Thyroid gland (tissue), 4 donors: ENCODE data around the gene RRAGB. TPM values are rescaled to one million over a fixed set of nuclear protein-coding genes. Genes with fewer than 3 reads are reported as not detected.
"Not testable (repeated sequence)": the region's sequence is repeated elsewhere in the genome, so short reads cannot be mapped to it uniquely, and the experiment has no call there.

Experiments
- DNase-seq, 2 donors: peaks; one replicate each; pipeline ENCODE4 v3.0.0-alpha.2; 2019
- H3K27ac ChIP-seq, 3 donors: fragments of 200-600 bp; sonication (generic); 1 replicate in 2 of 3; 2 replicates in 1 of 3; pipeline ENCODE4 v1.5.1; 2016 to 2019; ENCODE audit warnings: mild to moderate bottlenecking in 1 of 3, moderate library complexity in 1 of 3
- H3K27me3 ChIP-seq: fragments of 200-600 bp; sonication (generic); one replicate; pipeline ENCODE4 v1.5.1; 2019
- H3K36me3 ChIP-seq, 2 donors: fragments of 200-600 bp; sonication (generic); one replicate each; pipeline ENCODE4 v1.5.1; 2016 to 2019
- H3K4me1 ChIP-seq, 2 donors: fragments of 200-600 bp; sonication (generic); one replicate each; pipeline ENCODE4 v1.5.1; 2017 to 2019
- H3K4me3 ChIP-seq, 3 donors: fragments of 200-600 bp; sonication (generic); replicated peaks in 1 of 3; 1 replicate in 2 of 3; 2 replicates in 1 of 3; pipeline ENCODE4 v1.5.1; 2016; ENCODE audit warnings: mild to moderate bottlenecking in 1 of 3
- H3K9me3 ChIP-seq: fragments of 200-600 bp; sonication (generic); one replicate; pipeline ENCODE4 v1.5.1; 2017
- POLR2A ChIP-seq, 2 donors: fragments of 450-650 bp; IDR thresholded peaks; one replicate each; pipeline ENCODE4 v1.6.1; 2017; ENCODE audit warnings: antibody characterized with exemption in 2 of 2, mild to moderate bottlenecking in 2 of 2, moderate library complexity in 1 of 2
- WGBS, 2 donors: methylation state at CpG; one replicate each; pipeline ENCODE4 v1.1.5; 2017; 5-methylcytosine and 5-hydroxymethylcytosine counted together
- intact Hi-C: fragments of 100-400 bp; cut with DNase I; formaldehyde crosslinking; loops from one replicate; pipeline ENCODE4 v1.15.1; 2023
- total RNA-seq, 4 donors: library from RNA; depleted of rRNA; stranded (reverse); fragments of >200 nt; gene quantifications; one replicate each; pipeline ENCODE4 v1.2.3, GENCODE V29; 2016
- TF ChIP-seq, protein P1 (sequence below), 6 experiments: fragments of 200-600 bp in 3 of 6; fragments of 450-650 bp in 3 of 6; sonication (generic) in 3 of 6; IDR thresholded peaks; one replicate each; pipeline ENCODE4 v1.5.1; 2016 to 2019; ENCODE audit warnings: antibody characterized with exemption in 6 of 6, mild to moderate bottlenecking in 2 of 6, inconsistent platforms in 1 of 6, moderate library complexity in 1 of 6

RRAGB gene
- total RNA-seq, 4 donors from 2014 or later, result 24.3 to 38.9 (median 35.0) TPM

DNA sequence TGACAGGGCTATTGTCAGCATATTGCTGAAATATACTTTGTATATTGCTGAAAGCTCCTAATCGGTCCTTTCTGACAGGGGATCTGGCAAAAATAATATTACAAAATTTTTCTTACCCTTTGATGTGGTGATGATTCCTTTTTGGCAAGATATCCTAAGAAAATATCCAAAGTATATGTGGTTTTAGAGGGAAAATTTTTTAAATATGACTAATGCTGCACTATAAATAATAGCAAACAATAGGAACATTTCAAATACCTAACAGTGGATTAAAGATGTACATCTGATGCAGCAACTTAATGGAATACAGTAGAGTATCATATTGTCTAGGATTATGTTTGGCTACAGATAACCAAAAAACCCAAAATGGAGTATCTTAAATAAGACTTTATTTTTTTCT is 49.6 kb downstream of the RRAGB start:
- 83 to 93% methylated on average over 1 of the region's 1 CpG for whole genome bisulfite sequencing, 2 donors
- DNase-seq, result no peak

GRCh38 chrX:55774419-55774818 is 56.9 kb downstream of the RRAGB start:
- 58% methylated on average over 3 of the region's 6 CpGs; no CpG with 5 or more reads in 1 of the 2 donors for WGBS, 2 donors
- H3K9me3 ChIP-seq, H3K27me3 ChIP-seq, H3K4me3 ChIP-seq, DNase-seq, H3K36me3 ChIP-seq, intact Hi-C loops, H3K27ac ChIP-seq, H3K4me1 ChIP-seq: not testable (repeated sequence)

More for the DNA sequence above, 49.6 kb downstream of the RRAGB start:
- H3K27ac ChIP-seq, result no peak overlapping the region
- no peaks in the 10 kb centered on the region for H3K4me1 ChIP-seq
- H3K36me3 ChIP-seq, result no peaks in the 10 kb centered on the region
- H3K9me3 ChIP-seq, result no peaks in the 10 kb centered on the region
- TF ChIP-seq, protein P1, sequence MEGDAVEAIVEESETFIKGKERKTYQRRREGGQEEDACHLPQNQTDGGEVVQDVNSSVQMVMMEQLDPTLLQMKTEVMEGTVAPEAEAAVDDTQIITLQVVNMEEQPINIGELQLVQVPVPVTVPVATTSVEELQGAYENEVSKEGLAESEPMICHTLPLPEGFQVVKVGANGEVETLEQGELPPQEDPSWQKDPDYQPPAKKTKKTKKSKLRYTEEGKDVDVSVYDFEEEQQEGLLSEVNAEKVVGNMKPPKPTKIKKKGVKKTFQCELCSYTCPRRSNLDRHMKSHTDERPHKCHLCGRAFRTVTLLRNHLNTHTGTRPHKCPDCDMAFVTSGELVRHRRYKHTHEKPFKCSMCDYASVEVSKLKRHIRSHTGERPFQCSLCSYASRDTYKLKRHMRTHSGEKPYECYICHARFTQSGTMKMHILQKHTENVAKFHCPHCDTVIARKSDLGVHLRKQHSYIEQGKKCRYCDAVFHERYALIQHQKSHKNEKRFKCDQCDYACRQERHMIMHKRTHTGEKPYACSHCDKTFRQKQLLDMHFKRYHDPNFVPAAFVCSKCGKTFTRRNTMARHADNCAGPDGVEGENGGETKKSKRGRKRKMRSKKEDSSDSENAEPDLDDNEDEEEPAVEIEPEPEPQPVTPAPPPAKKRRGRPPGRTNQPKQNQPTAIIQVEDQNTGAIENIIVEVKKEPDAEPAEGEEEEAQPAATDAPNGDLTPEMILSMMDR (IDR thresholded peaks at IDR 0.05), result no peak
- no peak for TF ChIP-seq POLR2A (IDR thresholded peaks at IDR 0.05)
- no peaks in the 10 kb centered on the region for H3K27me3 ChIP-seq
- intact Hi-C loops, result no loop called here
- H3K4me3 ChIP-seq, result no peak overlapping the region

- intact Hi-C loops, result no loop called here
- Histone ChIP-seq H3K4me1 (no peaks in the 10 kb centered on the region), H3K27ac (no peak overlapping the region), H3K9me3 (no peaks in the 10 kb centered on the region), H3K27me3 (no peaks in the 10 kb centered on the region), H3K36me3 (no peaks in the 10 kb centered on the region), H3K4me3 (no peak overlapping the region)
- DNase-seq, result no peak
- TF ChIP-seq, protein P1 (IDR thresholded peaks at IDR 0.05), result no peak
- no peak for TF ChIP-seq POLR2A (IDR thresholded peaks at IDR 0.05)
- WGBS, 2 donors, result 57 to 83% methylated on average over 2 of the region's 2 CpGs
Measured at GRCh38 chrX:55777596-55777995, 60.0 kb downstream of the RRAGB start.

DNA sequence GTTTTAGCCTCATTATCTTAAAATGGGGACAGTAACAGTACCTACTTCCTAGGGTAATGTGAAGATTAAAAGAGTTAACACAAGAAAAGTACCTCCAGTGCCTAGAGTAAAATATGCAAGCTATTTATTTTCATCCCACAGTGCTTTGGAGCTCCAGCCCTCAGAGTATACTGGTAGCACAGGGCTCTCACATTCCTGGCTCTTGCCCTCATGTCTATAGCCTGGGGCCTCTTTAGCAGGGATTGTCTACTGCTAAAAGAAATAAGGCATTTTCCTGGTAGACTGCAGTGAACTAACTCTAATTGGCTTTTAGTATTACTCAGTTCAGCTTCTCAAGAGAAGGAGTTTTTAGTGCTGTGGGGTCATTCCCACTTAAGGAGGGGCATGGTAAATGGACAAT is 60.8 kb downstream of the RRAGB start:
- Histone ChIP-seq H3K4me3 (no peak overlapping the region), H3K36me3 (no peaks in the 10 kb centered on the region), H3K4me1 (no peaks in the 10 kb centered on the region), H3K9me3 (no peaks in the 10 kb centered on the region), H3K27me3 (no peaks in the 10 kb centered on the region), H3K27ac (no peak overlapping the region)
- no peak for DNase-seq
- intact Hi-C loops, result no loop called here
- no peak for TF ChIP-seq POLR2A (IDR thresholded peaks at IDR 0.05)
- TF ChIP-seq, protein P1 (IDR thresholded peaks at IDR 0.05), result no peak

- no peaks in the 10 kb centered on the region for H3K27me3 ChIP-seq
- TF ChIP-seq, protein P1 (IDR thresholded peaks at IDR 0.05), result no peak
- no peak for TF ChIP-seq POLR2A (IDR thresholded peaks at IDR 0.05)
- no peaks in the 10 kb centered on the region for H3K36me3 ChIP-seq
- no peaks in the 10 kb centered on the region for H3K4me1 ChIP-seq
- no peak overlapping the region for H3K27ac ChIP-seq
- H3K4me3 ChIP-seq, result no peak overlapping the region
- H3K9me3 ChIP-seq, result no peaks in the 10 kb centered on the region
- WGBS, 2 donors, result 70 to 92% methylated on average over 3 of the region's 3 CpGs
- no peak for DNase-seq
- intact Hi-C loops, result no loop called here
Measured at GRCh38 chrX:55783723-55784122, 66.2 kb downstream of the RRAGB start.

- Histone ChIP-seq H3K4me3 (no peak overlapping the region), H3K27me3 (no peaks in the 10 kb centered on the region), H3K4me1 (no peaks in the 10 kb centered on the region), H3K27ac (no peak overlapping the region), H3K9me3 (no peaks in the 10 kb centered on the region), H3K36me3 (no peaks in the 10 kb centered on the region)
- DNase-seq, result no peak
- TF ChIP-seq, protein P1 (IDR thresholded peaks at IDR 0.05), result no peak
- no peak for TF ChIP-seq POLR2A (IDR thresholded peaks at IDR 0.05)
- intact Hi-C loops, result no loop called here
Measured at GRCh38 chrX:55787063-55787462, 69.5 kb downstream of the RRAGB start.
